Kidney glomerular epithelial cell (primary cell): ENCODE measurements around the gene MCM6.
A peak's percentile ranks its signal among the peaks of the same experiment; 100 is the strongest.
"Not testable (repeated sequence)": the region's sequence is repeated elsewhere in the genome, so short reads cannot be mapped to it uniquely, and the experiment has no call there.

ENCODE experiments used
- DNase-seq: peaks from one replicate; lab custom pipeline; 2025; lab: John Stamatoyannopoulos, UW

The MCM6 gene

GRCh38 chr2:135820003-135820618 is 56.1 kb downstream of the MCM6 start:
- DNase-seq: no peak

- DNase-seq: no peak
These were observed 57.2 kb downstream of the MCM6 start for GRCh38 chr2:135818937-135819610.

- DNase-seq: peak; percentile 46
These were observed 58.3 kb downstream of the MCM6 start for GRCh38 chr2:135817951-135818350.

- DNase-seq: no peak
These were observed 58.8 kb downstream of the MCM6 start for GRCh38 chr2:135817466-135817865.

- DNase-seq: no peak
These were observed 61.0 kb downstream of the MCM6 start for GRCh38 chr2:135815269-135815668.

GRCh38 chr2:135812907-135813511 is 63.2 kb downstream of the MCM6 start:
- DNase-seq: no peak

- not testable (repeated sequence) for DNase-seq
These were observed 68.4 kb downstream of the MCM6 start for GRCh38 chr2:135807874-135808273.

- DNase-seq: no peak
These were observed 73.0 kb downstream of the MCM6 start for GRCh38 chr2:135803278-135803677.

GRCh38 chr2:135802350-135802749 is 73.9 kb downstream of the MCM6 start:
- DNase-seq: no peak

- DNase-seq: no peak
These were observed 75.5 kb downstream of the MCM6 start for GRCh38 chr2:135800513-135801460.

GRCh38 chr2:135799738-135800137 is 76.5 kb downstream of the MCM6 start:
- no peak for DNase-seq

GRCh38 chr2:135798762-135799161 is 77.5 kb downstream of the MCM6 start:
- no peak for DNase-seq

GRCh38 chr2:135798275-135798705 is 78.0 kb downstream of the MCM6 start:
- DNase-seq: no peak

GRCh38 chr2:135797497-135798274 is 78.6 kb downstream of the MCM6 start:
- peak; percentile 79 for DNase-seq

GRCh38 chr2:135796606-135797005 is 79.6 kb downstream of the MCM6 start:
- DNase-seq: no peak

GRCh38 chr2:135795641-135796040 is 80.6 kb downstream of the MCM6 start:
- not testable (repeated sequence) for DNase-seq

GRCh38 chr2:135792401-135793150 is 83.7 kb downstream of the MCM6 start:
- DNase-seq: no peak

- peak; percentile 53 for DNase-seq
These were observed 84.6 kb downstream of the MCM6 start for GRCh38 chr2:135791418-135792190.

GRCh38 chr2:135790423-135790822 is 85.8 kb downstream of the MCM6 start:
- DNase-seq: no peak
